ENCODE data around the gene CGB1.
"Not testable (repeated sequence)": the region's sequence is repeated elsewhere in the genome, so short reads cannot be mapped to it uniquely, and the experiment has no call there.

Gene CGB1

GRCh38 chr19:49036815-49037214 lies at the start of gene CGB1:
TSS of gene CGB1 (minus strand) at chr19:49036895. CDS start at chr19:49036711, 184 bp downstream.
- not testable (repeated sequence) for DNase-seq (ENCODE audit: low read depth)

DNA sequence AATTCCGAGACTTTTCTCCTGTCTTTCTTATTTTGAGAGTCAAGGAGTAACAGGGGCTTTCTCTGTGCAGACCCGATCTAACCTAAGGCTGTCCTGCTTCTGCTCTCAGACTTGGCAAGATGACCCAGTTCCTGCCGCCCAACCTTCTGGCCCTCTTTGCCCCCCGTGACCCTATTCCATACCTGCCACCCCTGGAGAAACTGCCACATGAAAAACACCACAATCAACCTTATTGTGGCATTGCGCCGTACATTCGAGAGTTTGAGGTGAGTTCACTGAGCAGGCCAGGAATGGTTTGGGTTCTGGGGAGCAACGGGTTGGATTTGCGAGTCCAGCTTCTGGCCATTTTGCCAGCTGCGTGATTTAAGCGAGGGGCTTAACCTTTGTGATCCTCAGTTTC lies 49.6 kb upstream of the CGB1 start:
- DNase-seq (ENCODE audit: low read depth) = no peak

GRCh38 chr19:49085868-49086232 lies 49.2 kb upstream of the CGB1 start:
- DNase-seq (ENCODE audit: low read depth) = no peak

DNA sequence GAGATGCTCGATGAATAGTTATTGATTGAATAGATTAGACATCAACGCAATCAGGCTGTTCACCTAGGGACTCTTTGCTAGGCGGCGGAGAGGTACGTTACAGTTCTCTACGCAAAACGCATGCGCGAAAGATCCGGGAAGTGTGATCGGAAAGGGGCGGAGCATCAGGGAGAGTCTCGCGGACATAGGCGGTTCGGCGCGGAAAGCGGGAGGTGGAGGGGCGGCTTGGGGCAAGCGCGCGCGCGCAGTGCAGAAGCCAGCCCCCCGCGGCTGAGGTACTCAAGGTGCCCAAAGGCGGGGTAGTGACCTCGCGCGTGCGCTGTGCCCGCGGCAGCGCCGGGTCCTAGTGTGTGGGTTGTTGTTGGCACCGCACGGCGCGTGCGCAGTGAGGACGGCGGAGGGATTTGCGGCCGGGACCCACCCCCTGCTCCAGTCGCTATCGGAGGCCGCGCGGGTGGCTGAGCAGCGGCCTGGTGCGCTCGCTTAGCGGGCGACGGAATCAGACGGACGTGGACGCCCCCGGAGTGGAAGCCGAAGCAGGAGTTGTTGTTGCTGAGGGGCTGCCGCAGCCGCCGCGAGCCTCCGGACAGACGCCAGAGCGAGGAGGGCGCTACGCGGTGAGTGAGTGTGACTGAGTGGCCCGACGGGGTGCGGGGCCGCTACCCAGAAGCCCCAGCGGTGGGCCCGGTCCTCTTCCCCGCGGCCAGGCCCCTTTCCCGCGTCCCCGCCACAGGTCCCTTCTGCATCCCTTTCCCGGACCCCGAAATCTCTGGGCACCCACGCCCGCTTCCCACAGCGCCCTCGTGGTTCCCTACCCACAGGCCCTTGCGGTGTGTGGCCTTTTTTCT lies 48.5 kb upstream of the CGB1 start, which contains the start of gene SNRNP70:
TSS of gene SNRNP70 (plus strand) at position 432 of the 848 bp plus-strand sequence. CDS start 964 bp downstream, outside the sequence.
- DNase-seq (ENCODE audit: low read depth) = peak; percentile 99

DNA sequence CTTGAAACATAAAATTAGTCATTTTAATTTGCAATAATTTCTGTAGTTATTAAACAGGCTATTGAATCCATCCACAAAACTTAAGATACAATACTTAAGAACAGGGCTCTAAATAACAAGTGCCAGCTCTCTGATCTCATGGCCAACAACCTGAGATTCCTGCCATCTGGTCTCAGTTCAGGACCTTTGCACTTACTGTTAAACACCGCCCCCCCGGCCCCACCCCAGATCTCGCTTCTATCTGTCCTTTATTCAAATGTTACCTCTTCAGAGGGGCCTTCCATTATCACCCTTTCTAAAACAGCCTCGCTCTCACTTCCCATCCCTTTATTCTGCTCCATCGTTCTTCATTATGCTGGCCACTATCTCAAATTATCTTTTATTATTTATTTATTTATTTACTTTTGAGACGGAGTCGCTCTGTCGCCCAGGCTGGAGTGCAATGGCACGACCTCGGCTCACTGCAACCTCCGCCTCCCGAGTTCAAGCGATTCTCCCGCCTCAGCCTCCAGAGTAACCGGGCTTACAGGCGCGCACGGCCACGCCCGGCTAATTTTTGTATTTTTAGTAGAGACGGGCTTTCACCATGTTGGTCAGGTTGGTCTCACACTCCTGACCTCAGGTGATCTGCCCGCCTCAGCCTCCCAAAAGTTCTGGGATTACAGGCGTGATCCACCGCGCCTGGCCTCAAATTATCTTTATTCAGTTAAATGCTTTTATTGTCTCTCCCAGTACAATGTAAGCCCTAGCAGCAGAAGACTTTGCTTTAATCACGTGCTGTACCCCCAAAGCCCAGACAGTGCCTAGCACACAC lies 47.7 kb upstream of the CGB1 start:
- no peak for DNase-seq (ENCODE audit: low read depth)

DNA sequence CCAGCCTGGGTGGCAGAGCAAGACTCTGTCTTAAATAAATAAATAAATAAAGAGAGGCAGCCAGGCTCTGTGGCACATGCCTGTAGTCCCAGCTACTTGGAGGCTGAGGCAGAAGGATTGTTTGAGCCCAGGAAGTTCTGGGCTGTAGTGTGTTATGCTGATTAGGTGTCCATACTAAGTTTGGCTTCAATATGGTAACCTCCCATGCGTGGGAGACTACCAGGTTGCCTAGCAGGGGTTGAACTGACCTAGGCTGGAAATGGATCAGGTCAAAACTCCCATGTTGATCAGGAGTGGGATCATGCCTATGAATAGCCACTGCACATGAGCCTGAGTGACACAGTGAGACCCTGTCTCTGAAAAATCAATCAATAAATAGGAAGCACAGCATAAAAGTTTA lies 44.6 kb upstream of the CGB1 start:
- DNase-seq (ENCODE audit: low read depth) = no peak

DNA sequence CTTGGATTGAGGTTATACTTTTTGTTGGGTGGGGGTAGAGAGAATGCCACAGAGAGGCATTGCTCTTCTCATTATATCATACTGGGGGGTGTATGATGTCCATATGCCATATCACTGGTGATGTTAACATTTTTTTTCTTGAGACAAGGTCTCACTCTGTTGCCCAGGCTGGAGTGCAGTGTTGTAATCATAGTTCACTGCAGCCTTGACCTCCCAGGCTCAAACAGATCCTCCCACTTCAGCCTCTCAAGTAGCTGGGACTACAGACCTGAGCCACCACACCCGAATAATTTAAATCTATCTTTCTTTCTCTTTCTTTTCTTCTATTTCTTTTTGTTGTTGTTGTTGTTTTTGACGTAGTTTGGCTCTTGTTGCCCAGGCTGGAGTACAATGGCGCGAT lies 43.7 kb upstream of the CGB1 start:
- DNase-seq (ENCODE audit: low read depth) = no peak

- DNase-seq (ENCODE audit: low read depth) = not testable (repeated sequence)
Measured at GRCh38 chr19:49074869-49075268, 38.2 kb upstream of the CGB1 start.

GRCh38 chr19:49073514-49074378 lies 37.1 kb upstream of the CGB1 start:
- no peak for DNase-seq (ENCODE audit: low read depth)

GRCh38 chr19:49071860-49072547 lies 35.3 kb upstream of the CGB1 start:
- DNase-seq (ENCODE audit: low read depth) = no peak

DNA sequence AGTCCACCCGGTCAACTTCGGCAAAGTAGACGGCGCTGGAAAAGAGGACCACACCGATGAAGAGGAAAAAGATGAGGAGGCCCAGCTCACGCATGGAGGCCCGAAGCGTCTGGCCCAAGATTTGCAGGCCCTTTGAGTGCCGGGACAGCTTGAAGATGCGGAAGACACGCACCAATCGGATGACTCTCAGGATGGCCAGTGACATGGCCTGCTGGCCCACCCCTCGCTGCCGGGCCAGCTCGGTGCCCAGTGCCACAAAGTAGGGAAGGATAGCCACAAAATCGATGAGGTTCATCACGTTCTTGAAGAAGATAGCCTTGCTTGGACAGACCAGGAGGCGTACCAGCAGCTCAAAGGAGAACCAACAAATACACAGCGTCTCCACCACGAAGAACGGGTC lies 33.7 kb upstream of the CGB1 start:
- DNase-seq (ENCODE audit: low read depth) = no peak

GRCh38 chr19:49069026-49069425 lies 32.3 kb upstream of the CGB1 start:
- no peak for DNase-seq (ENCODE audit: low read depth)

DNA sequence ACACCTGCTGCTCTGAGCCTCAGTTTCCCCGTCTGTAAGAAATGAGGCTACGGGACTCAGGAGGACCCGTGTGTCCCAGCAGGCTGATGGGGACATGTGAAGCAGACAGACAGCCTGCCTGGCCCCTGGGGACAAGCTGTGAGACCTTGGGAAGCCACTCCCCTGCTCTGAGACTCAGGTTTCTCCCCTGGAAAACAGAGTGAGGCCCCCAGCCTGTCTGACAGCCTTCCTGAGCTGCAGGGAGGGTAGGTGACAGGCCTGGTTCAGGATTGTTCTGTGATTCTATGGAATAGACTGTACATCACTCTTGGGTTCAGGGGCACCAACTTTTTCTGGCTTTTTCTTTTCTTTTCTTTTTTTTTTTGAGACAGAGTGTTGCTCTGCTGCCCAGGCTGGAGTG lies 30.9 kb upstream of the CGB1 start:
- DNase-seq (ENCODE audit: low read depth) = no peak

GRCh38 chr19:49065905-49066512 lies 29.3 kb upstream of the CGB1 start:
- no peak for DNase-seq (ENCODE audit: low read depth)

DNA sequence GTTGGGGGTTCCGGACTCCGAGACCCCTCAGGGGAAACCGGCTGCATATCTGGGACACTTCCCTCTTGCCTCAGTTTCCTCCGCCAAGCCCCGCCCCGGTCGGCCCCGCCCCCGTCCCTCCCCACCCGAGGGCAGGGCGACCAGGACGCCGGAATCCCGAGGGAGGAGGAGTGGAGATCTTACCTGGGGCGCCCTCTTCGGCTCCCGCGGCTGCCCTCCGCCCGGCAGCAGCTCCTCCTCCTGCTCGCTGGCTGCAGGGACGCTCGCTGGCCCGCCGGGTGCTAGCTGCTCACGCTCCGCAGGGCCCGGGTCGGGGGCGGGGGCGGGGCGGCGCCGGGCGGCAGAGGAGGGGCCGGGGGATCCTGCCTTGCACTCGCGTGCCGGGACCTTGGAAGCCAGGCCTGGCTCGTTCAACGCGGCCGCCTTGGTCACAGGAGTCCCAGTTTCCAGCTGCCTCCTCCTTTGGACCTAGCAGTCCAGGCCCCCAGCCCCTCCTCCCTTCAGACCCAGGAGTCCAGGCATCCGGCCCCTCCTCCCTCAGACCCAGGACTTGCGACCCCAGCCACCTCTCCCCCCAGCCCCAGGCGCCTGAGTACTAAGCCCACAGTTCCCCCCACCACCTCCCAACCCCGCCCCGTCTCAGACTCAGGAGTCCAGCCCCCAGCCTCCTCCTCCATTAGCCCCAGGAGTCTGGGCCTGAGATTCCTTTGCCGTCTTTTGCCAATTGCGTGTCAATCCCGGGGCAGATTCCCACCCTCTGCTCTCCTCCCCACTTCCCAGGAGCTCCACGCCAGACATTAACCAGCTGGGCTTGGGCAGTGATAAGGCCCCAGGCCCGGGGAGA lies 28.3 kb upstream of the CGB1 start, which contains the start of gene NTF4:
TSS of gene NTF4 (minus strand) at position 51 of the 844 bp plus-strand sequence. CDS start 2,821 bp downstream, outside the sequence.
- DNase-seq (ENCODE audit: low read depth) = no peak

DNA sequence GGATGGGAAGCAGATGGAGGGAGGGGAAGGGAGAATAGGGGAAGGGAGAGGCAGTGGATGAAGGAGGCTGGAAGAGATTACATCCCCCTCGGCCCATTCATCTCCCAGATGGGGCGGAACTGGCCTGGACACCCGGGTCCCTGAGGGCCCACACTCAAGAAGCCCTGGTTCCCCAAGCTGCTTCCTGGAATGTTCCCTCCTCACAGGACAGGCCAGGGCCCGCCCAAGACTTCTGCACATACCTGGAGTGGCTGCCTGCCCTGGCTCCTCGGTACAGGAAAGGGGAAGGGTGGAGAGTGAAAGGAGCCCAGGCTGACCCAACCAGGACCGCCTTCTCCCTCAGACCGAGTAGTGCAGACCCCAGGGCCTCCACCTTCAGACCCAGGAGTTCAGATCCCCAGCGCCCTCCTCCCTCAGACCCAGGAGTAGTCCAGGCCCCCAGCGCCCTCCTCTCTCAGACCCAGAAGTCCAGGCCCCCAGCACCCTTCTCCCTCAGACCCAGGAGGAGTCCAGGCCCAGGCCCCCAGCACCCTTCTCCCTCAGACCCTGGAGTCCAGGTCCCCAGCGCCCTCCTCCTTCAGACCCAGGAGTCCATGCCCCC lies 27.4 kb upstream of the CGB1 start:
- no peak for DNase-seq (ENCODE audit: low read depth)

GRCh38 chr19:49061445-49061844 lies 24.8 kb upstream of the CGB1 start:
- no peak for DNase-seq (ENCODE audit: low read depth)

- DNase-seq (ENCODE audit: low read depth) = no peak
Measured at GRCh38 chr19:49061000-49061399, 24.3 kb upstream of the CGB1 start.

- DNase-seq (ENCODE audit: low read depth) = no peak
Measured at GRCh38 chr19:49059053-49059452, 22.4 kb upstream of the CGB1 start.

DNA sequence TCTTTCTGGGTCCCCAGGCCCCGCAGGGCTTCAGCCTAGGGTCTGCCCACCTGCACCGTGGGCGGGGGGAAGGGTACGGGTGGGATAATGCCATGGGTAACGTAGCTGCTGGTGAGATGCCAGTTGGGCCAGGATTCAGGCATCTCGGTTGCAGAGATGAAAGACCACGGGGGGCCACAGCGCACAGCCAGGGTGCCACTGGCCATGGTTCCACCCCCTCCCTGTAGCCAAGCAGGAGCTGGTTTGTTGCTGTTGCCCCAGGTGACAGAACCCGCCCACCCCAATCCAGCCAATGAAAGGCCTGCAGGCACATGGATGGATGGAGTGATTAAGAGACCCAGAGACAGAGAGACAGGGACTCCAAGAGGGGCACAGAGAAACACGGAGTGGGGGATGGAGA lies 21.9 kb upstream of the CGB1 start:
- no peak for DNase-seq (ENCODE audit: low read depth)

All from stimulated activated CD8-positive, alpha-beta memory T cell treated with anti-CD3 and anti-CD28 coated beads, Interleukin-12 subunit alpha, Interleukin-12 subunit beta, amount 100 ng/mL, for 4 hours (primary cell).